Naive thymus-derived CD4-positive, alpha-beta T cell (primary cell): ENCODE measurements around the gene REEP1. TPM values are rescaled to one million over a fixed set of nuclear protein-coding genes. Genes with fewer than 3 reads are reported as not detected.

Source experiments
- ATAC-seq: fragments of 150-1000 bp; cut with Tn5 transposase; 2 replicates; pipeline ENCODE4 v1.10.0; 2021; ENCODE audit warnings: mild to moderate bottlenecking, moderate library complexity
- CTCF ChIA-PET: fragments of 350-600 bp; sonication (Branson Sonifier 250); formaldehyde crosslinking; loops from one replicate; lab custom pipeline; 2021; ENCODE audit warnings: antibody characterized with exemption; lab: Charles Lee
- POLR2A ChIA-PET: fragments of 350-600 bp; sonication (Branson Sonifier 250); formaldehyde crosslinking; loops from one replicate; lab custom pipeline; 2021; ENCODE audit warnings: antibody characterized with exemption, inconsistent platforms; lab: Charles Lee
- DNase-seq, 9 donors: peaks; one replicate each; pipeline versions ENCODE4 v3.0.0 to v3.0.0-alpha.2; 2020 to 2022; ENCODE audit warnings: mixed read lengths in 1 of 9
- H3K27ac ChIP-seq: one replicate; pipeline ENCODE4 v1.7.0; 2013; ENCODE audit warnings: mild to moderate bottlenecking, low read depth, low read length, moderate library complexity
- H3K27me3 ChIP-seq, 2 donors: one replicate each; pipeline ENCODE4 v1.7.0; 2013; ENCODE audit warnings: low read length in 2 of 2, mild to moderate bottlenecking in 2 of 2, moderate library complexity in 2 of 2; ENCODE audit not compliant: control insufficient read depth in 2 of 2, insufficient read depth in 2 of 2
- H3K36me3 ChIP-seq, 3 experiments: 1 replicate in 2 of 3; 2 replicates in 1 of 3; pipeline ENCODE4 v1.7.0; 2013; ENCODE audit warnings: low read length in 3 of 3, mild to moderate bottlenecking in 3 of 3, moderate library complexity in 1 of 3; ENCODE audit not compliant: insufficient read depth in 3 of 3, control insufficient read depth in 2 of 3
- H3K4me1 ChIP-seq, 2 donors: one replicate each; pipeline ENCODE4 v1.7.0; 2013; ENCODE audit warnings: low read length in 2 of 2, mild to moderate bottlenecking in 2 of 2, moderate library complexity in 1 of 2; ENCODE audit not compliant: control insufficient read depth in 2 of 2, insufficient read depth in 2 of 2
- H3K4me3 ChIP-seq: 2 replicates; pipeline ENCODE4 v1.7.0; 2013; ENCODE audit warnings: mild to moderate bottlenecking, low read length
- H3K9me3 ChIP-seq, 3 experiments: 1 replicate in 2 of 3; 2 replicates in 1 of 3; pipeline ENCODE4 v1.7.0; 2013; ENCODE audit warnings: low read length in 3 of 3; ENCODE audit not compliant: control insufficient read depth in 2 of 3
- H3K27ac Mint-ChIP-seq, 9 donors: one replicate each; pipeline ENCODE4 v1.8.0; 2020 to 2022; ENCODE audit warnings: mixed read lengths in 9 of 9, mild to moderate bottlenecking in 8 of 9, moderate library complexity in 5 of 9, inconsistent platforms in 2 of 9
- H3K27me3 Mint-ChIP-seq, 5 donors: one replicate each; pipeline ENCODE4 v1.8.0; 2021 to 2022; ENCODE audit warnings: mixed read lengths in 5 of 5, mild to moderate bottlenecking in 1 of 5
- H3K36me3 Mint-ChIP-seq, 5 donors: one replicate each; pipeline ENCODE4 v1.8.0; 2020 to 2022; ENCODE audit warnings: mixed read lengths in 5 of 5, mild to moderate bottlenecking in 3 of 5, inconsistent platforms in 1 of 5
- H3K4me1 Mint-ChIP-seq, 7 donors: one replicate each; pipeline ENCODE4 v1.8.0; 2020 to 2022; ENCODE audit warnings: mixed read lengths in 7 of 7, mild to moderate bottlenecking in 3 of 7, inconsistent platforms in 1 of 7
- H3K4me3 Mint-ChIP-seq, 10 donors: one replicate each; pipeline ENCODE4 v1.8.0; 2020 to 2022; ENCODE audit warnings: mild to moderate bottlenecking in 10 of 10, mixed read lengths in 10 of 10, moderate library complexity in 6 of 10, inconsistent platforms in 2 of 10
- H3K9me3 Mint-ChIP-seq, 11 donors: one replicate each; pipeline ENCODE4 v1.8.0; 2020 to 2022; ENCODE audit warnings: mixed read lengths in 11 of 11, mild to moderate bottlenecking in 4 of 11, inconsistent platforms in 1 of 11, moderate library complexity in 1 of 11
- intact Hi-C, 2 donors: fragments of 100-400 bp; cut with micrococcal nuclease; formaldehyde crosslinking; loops; one replicate each; pipeline ENCODE4 v1.15.1; 2023
- polyA plus RNA-seq, 2 donors: library from polyadenylated mRNA; unstranded; fragments of 300-500 nt; fragmentation: Illumina TruSeq; gene quantifications; one replicate each; pipeline ENCODE4 v1.2.3, GENCODE V29; 2021
- total RNA-seq, 6 experiments: library from RNA in 5 of 6; stranded (reverse) in 5 of 6; gene quantifications; 1 replicate in 5 of 6; 2 replicates in 1 of 6; pipeline ENCODE4 v1.2.3 and lab custom pipeline; 2021 to 2026

REEP1 gene
- total and polyA plus RNA-seq, 7 experiments from 2014 or later = 0.05 to 0.45 (median 0.29) TPM

GRCh38 chr2:86243272-86243671, 94.2 kb downstream of the REEP1 start:
- no peak for DNase-seq
- Mint-ChIP-seq H3K27me3 (peaks cover 0 to 4% (median 0%) of the 10 kb centered on the region in 5 donors), H3K27ac (no peak overlapping the region), H3K36me3 (no peaks in the 10 kb centered on the region), H3K4me3 (no peak overlapping the region), H3K4me1 (peaks cover 4 to 13% (median 11%) of the 10 kb centered on the region in 7 donors), H3K9me3 (peaks cover 0 to 3% (median 0%) of the 10 kb centered on the region in 11 donors)
- peaks cover 0 to 10% of the 10 kb centered on the region in 2 donors for H3K4me1 ChIP-seq
- H3K36me3 ChIP-seq = no peaks in the 10 kb centered on the region
- H3K27ac ChIP-seq = no peak overlapping the region
- no peaks in the 10 kb centered on the region for H3K27me3 ChIP-seq
- no peak for ATAC-seq
- ChIA-PET CTCF (no interaction called here), POLR2A (interaction anchor here (0.6 kb wide), 1 partner anchor 22 kb away, joined by 3 read pairs; no protein-coding TSS in a partner anchor)
- H3K4me3 ChIP-seq = no peak overlapping the region
- H3K9me3 ChIP-seq = no peaks in the 10 kb centered on the region
- intact Hi-C loops = no loop called here

GRCh38 chr2:86241611-86242010, 95.8 kb downstream of the REEP1 start:
- no peak overlapping the region for H3K27ac Mint-ChIP-seq
- ChIA-PET CTCF (interaction anchor here (0.6 kb wide), 1 partner anchor 31 kb away, joined by 3 read pairs; no protein-coding TSS in a partner anchor), POLR2A (no interaction called here)

GRCh38 chr2:86240251-86240650, 97.2 kb downstream of the REEP1 start:
- intact Hi-C loops = no loop called here

More at GRCh38 chr2:86241611-86242010, 95.8 kb downstream of the REEP1 start:
- Mint-ChIP-seq H3K4me1 (peaks cover 6 to 16% (median 13%) of the 10 kb centered on the region in 7 donors), H3K27me3 (peaks cover 0 to 5% (median 0%) of the 10 kb centered on the region in 5 donors), H3K9me3 (peaks cover 0 to 3% (median 0%) of the 10 kb centered on the region in 11 donors), H3K4me3 (no peak overlapping the region), H3K36me3 (no peaks in the 10 kb centered on the region)
- Histone ChIP-seq H3K4me3 (no peak overlapping the region), H3K36me3 (no peaks in the 10 kb centered on the region), H3K9me3 (no peaks in the 10 kb centered on the region), H3K4me1 (peaks cover 0 to 11% of the 10 kb centered on the region in 2 donors), H3K27ac (no peak overlapping the region), H3K27me3 (no peaks in the 10 kb centered on the region)
- intact Hi-C loops = no loop called here
- DNase-seq = no peak
- ATAC-seq = no peak

GRCh38 chr2:86239745-86240144, 97.7 kb downstream of the REEP1 start:
- Histone ChIP-seq H3K27me3 (no peaks in the 10 kb centered on the region), H3K27ac (no peak overlapping the region), H3K36me3 (no peaks in the 10 kb centered on the region), H3K4me3 (no peak overlapping the region), H3K9me3 (no peaks in the 10 kb centered on the region), H3K4me1 (peaks cover 0 to 11% of the 10 kb centered on the region in 2 donors)
- Mint-ChIP-seq H3K36me3 (no peaks in the 10 kb centered on the region), H3K4me1 (peaks cover 6 to 16% (median 13%) of the 10 kb centered on the region in 7 donors), H3K27me3 (peaks cover 0 to 7% (median 0%) of the 10 kb centered on the region in 5 donors), H3K27ac (no peak overlapping the region), H3K9me3 (peaks cover 0 to 3% (median 0%) of the 10 kb centered on the region in 11 donors), H3K4me3 (no peak overlapping the region)
- DNase-seq = no peak
- ATAC-seq = no peak
- ChIA-PET CTCF (no interaction called here), POLR2A (no interaction called here)
- intact Hi-C loops = no loop called here

More at GRCh38 chr2:86240251-86240650, 97.2 kb downstream of the REEP1 start:
- Mint-ChIP-seq H3K27ac (no peak overlapping the region), H3K4me3 (no peak overlapping the region), H3K36me3 (no peaks in the 10 kb centered on the region), H3K27me3 (peaks cover 0 to 5% (median 0%) of the 10 kb centered on the region in 5 donors), H3K9me3 (peaks cover 0 to 3% (median 0%) of the 10 kb centered on the region in 11 donors), H3K4me1 (peaks cover 6 to 16% (median 13%) of the 10 kb centered on the region in 7 donors)
- ATAC-seq (no peak), DNase-seq (no peak)
- Histone ChIP-seq H3K27me3 (no peaks in the 10 kb centered on the region), H3K4me3 (no peak overlapping the region), H3K4me1 (peaks cover 0 to 11% of the 10 kb centered on the region in 2 donors), H3K9me3 (no peaks in the 10 kb centered on the region), H3K36me3 (no peaks in the 10 kb centered on the region), H3K27ac (no peak overlapping the region)
- CTCF ChIA-PET = no interaction called here
- POLR2A ChIA-PET = no interaction called here

- intact Hi-C loops = no loop called here
- POLR2A ChIA-PET = no interaction called here
These were observed 98.1 kb downstream of the REEP1 start for GRCh38 chr2:86239326-86239725.

GRCh38 chr2:86238354-86238753, 99.1 kb downstream of the REEP1 start:
- CTCF ChIA-PET = no interaction called here
- H3K4me3 Mint-ChIP-seq = peak overlapping the region in 8 of 10 donors; percentile 10 to 79 (median 50)

More at GRCh38 chr2:86239326-86239725, 98.1 kb downstream of the REEP1 start:
- CTCF ChIA-PET = no interaction called here
- Histone ChIP-seq H3K36me3 (no peaks in the 10 kb centered on the region), H3K9me3 (no peaks in the 10 kb centered on the region), H3K27ac (no peak overlapping the region), H3K27me3 (no peaks in the 10 kb centered on the region), H3K4me1 (peaks cover 0 to 11% of the 10 kb centered on the region in 2 donors), H3K4me3 (no peak overlapping the region)
- ATAC-seq = no peak
- Mint-ChIP-seq H3K27ac (no peak overlapping the region), H3K27me3 (peaks cover 0 to 11% (median 0%) of the 10 kb centered on the region in 5 donors), H3K36me3 (no peaks in the 10 kb centered on the region), H3K4me1 (peaks cover 6 to 16% (median 12%) of the 10 kb centered on the region in 7 donors), H3K4me3 (peak overlapping the region in 1 of 10 donors; percentile 15), H3K9me3 (peaks cover 0 to under 1% (median 0%) of the 10 kb centered on the region in 11 donors)
- DNase-seq = no peak

More at GRCh38 chr2:86238354-86238753, 99.1 kb downstream of the REEP1 start:
- no peaks in the 10 kb centered on the region for H3K9me3 Mint-ChIP-seq
- DNase-seq (peak in 7 of 9 donors; percentile 12 to 57 (median 21)), ATAC-seq (peak; percentile 84)
- Histone ChIP-seq H3K4me1 (peaks cover 0 to 11% of the 10 kb centered on the region in 2 donors), H3K4me3 (no peak overlapping the region), H3K27ac (no peak overlapping the region), H3K36me3 (no peaks in the 10 kb centered on the region), H3K9me3 (no peaks in the 10 kb centered on the region), H3K27me3 (no peaks in the 10 kb centered on the region)
- peak overlapping the region in 4 of 9 donors; percentile 2 to 82 (median 68) for H3K27ac Mint-ChIP-seq
- H3K36me3 Mint-ChIP-seq = no peaks in the 10 kb centered on the region
- intact Hi-C loops = no loop called here
- POLR2A ChIA-PET = interaction anchor here (1.5 kb wide), 1 partner anchor 204 kb away, joined by 4 read pairs; no protein-coding TSS in a partner anchor
- peaks cover 0 to 12% (median 0%) of the 10 kb centered on the region in 5 donors for H3K27me3 Mint-ChIP-seq
- peaks cover 6 to 16% (median 12%) of the 10 kb centered on the region in 7 donors for H3K4me1 Mint-ChIP-seq
